HG02981 (cell line): ENCODE measurements around the gene KRTAP12-2.
"Not testable (repeated sequence)": the region's sequence is repeated elsewhere in the genome, so short reads cannot be mapped to it uniquely, and the experiment has no call there.

Source experiments
- ATAC-seq: cut with Tn5 transposase; IDR thresholded peaks from one replicate; pipeline ENCODE4 v1.9.1; 2021; ENCODE audit warnings: mild to moderate bottlenecking, moderate library complexity; ENCODE audit not compliant: unreplicated experiment

KRTAP12-2 gene

GRCh38 chr21:44686000-44686781 is 19.5 kb upstream of the KRTAP12-2 start:
- no peak for ATAC-seq

GRCh38 chr21:44685050-44685449 is 18.3 kb upstream of the KRTAP12-2 start:
- not testable (repeated sequence) for ATAC-seq

GRCh38 chr21:44684483-44684882 is 17.8 kb upstream of the KRTAP12-2 start:
- no peak for ATAC-seq

GRCh38 chr21:44684077-44684476 is 17.4 kb upstream of the KRTAP12-2 start:
- no peak for ATAC-seq

- ATAC-seq, result no peak
These were observed 15.9 kb upstream of the KRTAP12-2 start for GRCh38 chr21:44682580-44683151.

GRCh38 chr21:44681861-44682579 is 15.3 kb upstream of the KRTAP12-2 start, which contains the start of gene KRTAP12-1:
Gene KRTAP12-1, minus strand, starts transcription at chr21:44682163. Its CDS starts 40 bp downstream, at chr21:44682123.
- no peak for ATAC-seq

- no peak for ATAC-seq
These were observed 14.4 kb upstream of the KRTAP12-2 start for GRCh38 chr21:44681152-44681551.

- ATAC-seq, result no peak
These were observed 11.2 kb upstream of the KRTAP12-2 start for GRCh38 chr21:44677881-44678280.

GRCh38 chr21:44671911-44672310 is 5.2 kb upstream of the KRTAP12-2 start:
- no peak for ATAC-seq

GRCh38 chr21:44670642-44671432 is 4.1 kb upstream of the KRTAP12-2 start:
- ATAC-seq, result no peak

- ATAC-seq, result no peak
These were observed 885 bp upstream of the KRTAP12-2 start for GRCh38 chr21:44667612-44668011.

GRCh38 chr21:44664691-44665090 is 2.0 kb downstream of the KRTAP12-2 start:
- ATAC-seq, result no peak

- ATAC-seq, result not testable (repeated sequence)
These were observed 5.2 kb downstream of the KRTAP12-2 start for GRCh38 chr21:44661567-44661966.

- ATAC-seq, result no peak
These were observed 7.7 kb downstream of the KRTAP12-2 start for GRCh38 chr21:44658913-44659595.

- no peak for ATAC-seq
These were observed 8.2 kb downstream of the KRTAP12-2 start for GRCh38 chr21:44658541-44658910.

GRCh38 chr21:44657635-44658540 is 8.8 kb downstream of the KRTAP12-2 start, which contains the start of gene KRTAP12-3:
Gene KRTAP12-3, plus strand, starts transcription at chr21:44657932. Its CDS starts 48 bp downstream, at chr21:44657980.
- ATAC-seq, result no peak

GRCh38 chr21:44656868-44657267 is 9.9 kb downstream of the KRTAP12-2 start:
- no peak for ATAC-seq

GRCh38 chr21:44654576-44655175 is 12.1 kb downstream of the KRTAP12-2 start, which contains the start of gene KRTAP12-4:
Gene KRTAP12-4, minus strand, starts transcription at chr21:44654659. Its CDS starts 45 bp downstream, at chr21:44654614.
- ATAC-seq, result no peak
